Measurements from ENCODE around the gene HIVEP3.

DNA sequence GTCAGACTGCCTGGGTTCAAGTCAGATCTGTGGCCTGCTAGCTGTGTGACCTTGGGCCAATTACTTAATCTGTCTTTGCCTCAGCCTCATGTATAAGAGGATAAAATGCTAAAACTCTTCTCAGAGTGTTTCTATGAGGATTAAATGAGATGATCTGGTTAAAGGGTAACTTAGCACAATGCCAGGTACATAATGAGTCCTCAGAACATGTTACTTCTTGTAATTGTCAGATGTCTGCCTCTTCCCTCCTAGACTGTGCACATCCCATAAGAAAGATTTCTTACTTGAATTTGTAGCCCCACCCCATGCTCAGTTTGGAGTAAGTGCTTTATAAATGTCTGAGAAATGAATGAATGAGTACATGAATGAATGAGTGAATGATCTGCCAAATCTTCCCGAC is 34.6 kb upstream of the HIVEP3 start:
- TF ChIP-seq POLR2AphosphoS5 (IDR thresholded peaks at IDR 0.05; ENCODE audit: low read depth, low read length) = no peak
- TF ChIP-seq FOXP2 (optimal IDR thresholded peaks at IDR 0.05; ENCODE audit: borderline replicate concordance, extremely low read depth, extremely low read length, insufficient read depth) = no peak
- TF ChIP-seq, protein P1, sequence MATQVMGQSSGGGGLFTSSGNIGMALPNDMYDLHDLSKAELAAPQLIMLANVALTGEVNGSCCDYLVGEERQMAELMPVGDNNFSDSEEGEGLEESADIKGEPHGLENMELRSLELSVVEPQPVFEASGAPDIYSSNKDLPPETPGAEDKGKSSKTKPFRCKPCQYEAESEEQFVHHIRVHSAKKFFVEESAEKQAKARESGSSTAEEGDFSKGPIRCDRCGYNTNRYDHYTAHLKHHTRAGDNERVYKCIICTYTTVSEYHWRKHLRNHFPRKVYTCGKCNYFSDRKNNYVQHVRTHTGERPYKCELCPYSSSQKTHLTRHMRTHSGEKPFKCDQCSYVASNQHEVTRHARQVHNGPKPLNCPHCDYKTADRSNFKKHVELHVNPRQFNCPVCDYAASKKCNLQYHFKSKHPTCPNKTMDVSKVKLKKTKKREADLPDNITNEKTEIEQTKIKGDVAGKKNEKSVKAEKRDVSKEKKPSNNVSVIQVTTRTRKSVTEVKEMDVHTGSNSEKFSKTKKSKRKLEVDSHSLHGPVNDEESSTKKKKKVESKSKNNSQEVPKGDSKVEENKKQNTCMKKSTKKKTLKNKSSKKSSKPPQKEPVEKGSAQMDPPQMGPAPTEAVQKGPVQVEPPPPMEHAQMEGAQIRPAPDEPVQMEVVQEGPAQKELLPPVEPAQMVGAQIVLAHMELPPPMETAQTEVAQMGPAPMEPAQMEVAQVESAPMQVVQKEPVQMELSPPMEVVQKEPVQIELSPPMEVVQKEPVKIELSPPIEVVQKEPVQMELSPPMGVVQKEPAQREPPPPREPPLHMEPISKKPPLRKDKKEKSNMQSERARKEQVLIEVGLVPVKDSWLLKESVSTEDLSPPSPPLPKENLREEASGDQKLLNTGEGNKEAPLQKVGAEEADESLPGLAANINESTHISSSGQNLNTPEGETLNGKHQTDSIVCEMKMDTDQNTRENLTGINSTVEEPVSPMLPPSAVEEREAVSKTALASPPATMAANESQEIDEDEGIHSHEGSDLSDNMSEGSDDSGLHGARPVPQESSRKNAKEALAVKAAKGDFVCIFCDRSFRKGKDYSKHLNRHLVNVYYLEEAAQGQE (IDR thresholded peaks at IDR 0.05; ENCODE audit: insufficient read depth in 1 of 2, low read depth in 2 of 2, low read length in 2 of 2) = no peak
- no peak for TF ChIP-seq SIN3A (IDR thresholded peaks at IDR 0.05; ENCODE audit: borderline replicate concordance, insufficient read depth, low read length)
- no peak for TF ChIP-seq TAF1 (IDR thresholded peaks at IDR 0.05; ENCODE audit: borderline replicate concordance, insufficient read depth, low read length)
